CD4-positive, alpha-beta T cell (primary cell): ENCODE measurements around the gene SREBF2. TPM values are rescaled to one million over a fixed set of nuclear protein-coding genes. Genes with fewer than 3 reads are reported as not detected.
A peak's percentile ranks its signal among the peaks of the same experiment; 100 is the strongest.

Experiments
- ATAC-seq: fragments of 200-7000 bp; cut with Tn5 transposase; one replicate; pipeline ENCODE4 v1.10.0; 2022; ENCODE audit warnings: mild to moderate bottlenecking; ENCODE audit not compliant: poor library complexity
- CTCF ChIA-PET: fragments of 350-600 bp; sonication (Branson Sonifier 250); formaldehyde crosslinking; loops from one replicate; lab custom pipeline; 2021; ENCODE audit warnings: antibody characterized with exemption, inconsistent platforms; lab: Charles Lee
- POLR2A ChIA-PET: fragments of 350-600 bp; sonication (Branson Sonifier 250); formaldehyde crosslinking; loops from one replicate; lab custom pipeline; 2021; ENCODE audit warnings: antibody characterized with exemption, inconsistent platforms; lab: Charles Lee
- DNase-seq, 14 experiments: peaks; one replicate each; pipeline ENCODE4 v3.0.0-alpha.2; 2013 to 2020; ENCODE audit warnings: mixed read lengths in 2 of 14
- H3K27ac ChIP-seq, 2 donors: one replicate each; pipeline versions ENCODE4 v1.5.1 to v1.7.0; 2013; ENCODE audit warnings: low read length in 2 of 2, low read depth in 1 of 2, mild to moderate bottlenecking in 1 of 2
- H3K27me3 ChIP-seq, 2 experiments: 1 replicate in 1 of 2; 2 replicates in 1 of 2; pipeline versions ENCODE4 v1.6.1 to v1.7.0; 2013; ENCODE audit warnings: low read length in 2 of 2, control low read depth in 1 of 2, mild to moderate bottlenecking in 1 of 2, moderate library complexity in 1 of 2; ENCODE audit not compliant: insufficient read depth in 2 of 2, control insufficient read depth in 1 of 2
- H3K36me3 ChIP-seq: one replicate; pipeline ENCODE4 v1.6.1; 2013; ENCODE audit warnings: low read length, control low read depth; ENCODE audit not compliant: insufficient read depth
- H3K4me1 ChIP-seq: one replicate; pipeline ENCODE4 v1.6.1; 2013; ENCODE audit warnings: low read length, control low read depth; ENCODE audit not compliant: insufficient read depth
- H3K4me3 ChIP-seq: one replicate; pipeline ENCODE4 v1.5.1; 2013; ENCODE audit warnings: mild to moderate bottlenecking, low read length, moderate library complexity
- H3K9me3 ChIP-seq, 2 experiments: 1 replicate in 1 of 2; 2 replicates in 1 of 2; pipeline versions ENCODE4 v1.6.1 to v1.7.0; 2013; ENCODE audit warnings: low read length in 2 of 2, mild to moderate bottlenecking in 2 of 2, control low read depth in 1 of 2, moderate library complexity in 1 of 2; ENCODE audit not compliant: control insufficient read depth in 1 of 2, insufficient read depth in 1 of 2
- H3K27ac Mint-ChIP-seq: one replicate; pipeline ENCODE4 v1.8.0; 2020; ENCODE audit warnings: mixed read lengths
- H3K27me3 Mint-ChIP-seq: one replicate; pipeline ENCODE4 v1.8.0; 2021; ENCODE audit warnings: mixed read lengths
- H3K36me3 Mint-ChIP-seq: one replicate; pipeline ENCODE4 v1.8.0; 2021; ENCODE audit warnings: low read depth, mixed read lengths
- H3K4me1 Mint-ChIP-seq: one replicate; pipeline ENCODE4 v1.8.0; 2021; ENCODE audit warnings: low read depth, mixed read lengths
- H3K4me3 Mint-ChIP-seq: one replicate; pipeline ENCODE4 v1.8.0; 2020; ENCODE audit warnings: mild to moderate bottlenecking, mixed read lengths
- H3K9me3 Mint-ChIP-seq: one replicate; pipeline ENCODE4 v1.8.0; 2020; ENCODE audit warnings: mixed read lengths
- intact Hi-C, 2 experiments: fragments of 100-400 bp; cut with DNase I in 1 of 2; cut with micrococcal nuclease in 1 of 2; formaldehyde crosslinking; loops; one replicate each; pipeline versions ENCODE4 v1.15.1 to v1.9.0; 2023 to 2025; cut with DNase I, micrococcal nuclease
- total RNA-seq, 174 experiments: library from RNA in 2 of 174; stranded (reverse) in 2 of 174; gene quantifications; one replicate each; pipeline ENCODE4 v1.2.3 and lab custom pipeline; 2021 to 2026
- TF ChIP-seq, protein P1 (sequence below): fragments of 200-600 bp; IDR thresholded peaks from one replicate; pipeline ENCODE4 v1.8.0; 2022; ENCODE audit warnings: antibody characterized with exemption, mild to moderate bottlenecking

SREBF2 gene
- total RNA-seq, 2 experiments from 2014 or later = 67.2 to 69.9 TPM

DNA sequence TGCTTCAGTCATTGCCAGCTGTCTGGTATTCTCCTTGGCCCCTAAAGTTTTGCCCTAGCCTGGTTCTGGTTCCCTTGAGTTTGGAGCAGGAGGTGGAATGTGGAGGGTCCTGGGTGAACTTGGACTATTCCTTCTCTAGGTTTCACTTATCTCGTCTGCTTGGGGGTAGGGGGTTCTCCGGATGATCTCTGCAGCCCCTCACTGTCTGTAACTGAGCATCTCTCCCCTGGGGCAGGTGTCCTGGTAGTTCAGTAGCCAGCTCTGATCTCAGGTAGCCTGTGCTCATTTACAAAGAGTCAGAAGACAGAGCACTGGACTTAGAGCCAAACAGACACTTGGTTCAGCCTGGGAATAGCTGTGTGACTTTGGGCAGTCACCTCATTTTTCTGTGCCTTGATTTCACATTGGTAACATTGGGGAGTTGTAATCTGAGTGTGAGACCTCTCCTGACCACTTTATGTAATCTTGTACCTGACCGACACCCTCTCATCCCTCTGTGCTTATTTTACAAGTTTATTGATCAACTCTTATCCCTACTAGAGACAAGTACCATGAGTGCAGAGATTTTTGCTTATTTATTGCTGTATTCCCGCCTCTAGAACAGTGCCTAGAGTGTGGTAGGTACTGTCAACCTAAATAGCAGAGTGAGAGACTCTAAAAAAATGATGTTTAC, 31.6 kb upstream of the SREBF2 start:
- DNase-seq = peak in 1 of 14 experiments; percentile 18
- Histone ChIP-seq H3K27me3 (no peaks in the 10 kb centered on the region), H3K4me1 (peaks cover 36% of the 10 kb centered on the region), H3K36me3 (peaks cover 3% of the 10 kb centered on the region), H3K27ac (peak overlapping the region; percentile 77 to 87), H3K4me3 (peak overlapping the region; percentile 80), H3K9me3 (no peaks in the 10 kb centered on the region)
- Mint-ChIP-seq H3K27me3 (no peaks in the 10 kb centered on the region), H3K36me3 (peaks cover 24% of the 10 kb centered on the region), H3K4me1 (peaks cover 40% of the 10 kb centered on the region), H3K27ac (peak overlapping the region; percentile 100), H3K9me3 (no peaks in the 10 kb centered on the region), H3K4me3 (peak overlapping the region; percentile 98)
- ChIA-PET POLR2A (interaction anchor here (0.7 to 5.7 kb wide), 26 partner anchors 16 to 983 kb away, joined by 3 to 472 read pairs (median 8); partner anchors contain the start of genes ACO2, CENPM, MEI1 and PHF5A), CTCF (interaction anchor here (1.5 to 2.6 kb wide), 4 partner anchors 20 to 104 kb away, joined by 5 to 24 read pairs (median 12); no protein-coding TSS in a partner anchor)
- TF ChIP-seq, protein P1, sequence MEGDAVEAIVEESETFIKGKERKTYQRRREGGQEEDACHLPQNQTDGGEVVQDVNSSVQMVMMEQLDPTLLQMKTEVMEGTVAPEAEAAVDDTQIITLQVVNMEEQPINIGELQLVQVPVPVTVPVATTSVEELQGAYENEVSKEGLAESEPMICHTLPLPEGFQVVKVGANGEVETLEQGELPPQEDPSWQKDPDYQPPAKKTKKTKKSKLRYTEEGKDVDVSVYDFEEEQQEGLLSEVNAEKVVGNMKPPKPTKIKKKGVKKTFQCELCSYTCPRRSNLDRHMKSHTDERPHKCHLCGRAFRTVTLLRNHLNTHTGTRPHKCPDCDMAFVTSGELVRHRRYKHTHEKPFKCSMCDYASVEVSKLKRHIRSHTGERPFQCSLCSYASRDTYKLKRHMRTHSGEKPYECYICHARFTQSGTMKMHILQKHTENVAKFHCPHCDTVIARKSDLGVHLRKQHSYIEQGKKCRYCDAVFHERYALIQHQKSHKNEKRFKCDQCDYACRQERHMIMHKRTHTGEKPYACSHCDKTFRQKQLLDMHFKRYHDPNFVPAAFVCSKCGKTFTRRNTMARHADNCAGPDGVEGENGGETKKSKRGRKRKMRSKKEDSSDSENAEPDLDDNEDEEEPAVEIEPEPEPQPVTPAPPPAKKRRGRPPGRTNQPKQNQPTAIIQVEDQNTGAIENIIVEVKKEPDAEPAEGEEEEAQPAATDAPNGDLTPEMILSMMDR = no peak
- intact Hi-C loops = loop anchor here (2.0 to 5.0 kb wide), 3 partner anchors 54 to 104 kb away; partner anchors contain the start of gene MEI1 (in 1 of the 2)
- ATAC-seq = no peak

DNA sequence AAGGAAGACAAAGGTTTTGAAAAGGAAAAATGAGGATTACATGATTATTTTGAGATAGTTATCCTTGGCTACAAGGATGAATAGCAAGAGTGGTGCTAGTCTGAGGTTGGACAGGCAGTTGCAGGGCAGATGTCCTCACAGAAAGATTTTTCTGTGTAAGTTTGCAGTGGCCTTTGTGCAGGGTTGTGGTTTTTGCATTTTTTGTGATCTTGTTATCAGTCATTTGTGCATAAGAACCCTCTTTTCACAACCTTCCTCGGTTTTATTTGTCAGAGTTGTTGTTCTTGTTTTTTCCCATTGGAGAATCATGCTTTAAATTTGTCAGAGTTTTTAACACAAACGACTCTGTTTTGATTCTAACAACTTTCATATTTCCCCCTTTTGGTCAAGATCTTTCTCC, 31.0 kb upstream of the SREBF2 start:
- Histone ChIP-seq H3K9me3 (no peaks in the 10 kb centered on the region), H3K36me3 (no peaks in the 10 kb centered on the region), H3K27ac (no peak overlapping the region), H3K4me1 (peaks cover 36% of the 10 kb centered on the region), H3K27me3 (no peaks in the 10 kb centered on the region), H3K4me3 (peak overlapping the region; percentile 80)
- intact Hi-C loops = loop anchor here (2.0 to 5.0 kb wide), 3 partner anchors 55 to 105 kb away; partner anchors contain the start of gene MEI1 (in 1 of the 2)
- H3K9me3 Mint-ChIP-seq = no peaks in the 10 kb centered on the region
- DNase-seq (no peak), ATAC-seq (no peak)
- H3K27ac Mint-ChIP-seq = peak overlapping the region; percentile 100
- ChIA-PET CTCF (interaction anchor here (1.5 to 2.4 kb wide), 2 partner anchors 55 to 104 kb away, joined by 8 to 16 read pairs; no protein-coding TSS in a partner anchor), POLR2A (interaction anchor here (3.1 to 5.7 kb wide), 4 partner anchors 16 to 138 kb away, joined by 39 to 472 read pairs (median 74); partner anchors contain the start of genes SNU13 and SREBF2)
- TF ChIP-seq, protein P1 = no peak
- peaks cover 24% of the 10 kb centered on the region for H3K36me3 Mint-ChIP-seq
- H3K4me1 Mint-ChIP-seq = peaks cover 40% of the 10 kb centered on the region
- H3K27me3 Mint-ChIP-seq = no peaks in the 10 kb centered on the region
- peak overlapping the region; percentile 98 for H3K4me3 Mint-ChIP-seq

DNA sequence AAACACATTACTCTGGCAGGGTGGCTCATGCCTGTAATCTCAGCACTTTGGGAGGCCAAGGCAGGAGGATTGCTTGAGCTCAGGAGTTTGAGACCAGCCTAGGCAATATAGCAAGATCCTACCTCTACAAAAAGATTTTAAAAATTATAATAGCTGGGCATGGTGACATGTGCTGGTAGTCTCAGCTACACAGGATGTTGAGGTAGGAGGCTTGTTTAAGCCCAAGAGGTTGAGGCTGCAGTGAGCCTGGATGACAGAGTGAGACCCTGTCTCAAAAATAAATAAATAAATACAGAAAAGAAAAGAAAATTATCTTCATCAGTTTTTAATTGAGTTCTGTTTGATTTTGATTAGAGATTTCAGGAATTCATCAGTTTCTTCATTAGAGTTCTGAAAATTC, 27.3 kb upstream of the SREBF2 start:
- no peak overlapping the region for H3K27ac ChIP-seq
- H3K4me1 ChIP-seq = peaks cover 26% of the 10 kb centered on the region
- H3K36me3 Mint-ChIP-seq = peaks cover 28% of the 10 kb centered on the region
- ATAC-seq = no peak
- DNase-seq = no peak
- peak overlapping the region; percentile 15 for H3K4me3 Mint-ChIP-seq
- intact Hi-C loops = no loop called here
- ChIA-PET CTCF (no interaction called here), POLR2A (interaction anchor here (0.6 kb wide), 1 partner anchor 24 kb away, joined by 4 read pairs; no protein-coding TSS in a partner anchor)
- no peak overlapping the region for H3K4me3 ChIP-seq
- H3K9me3 Mint-ChIP-seq = no peaks in the 10 kb centered on the region
- H3K4me1 Mint-ChIP-seq = peaks cover 27% of the 10 kb centered on the region
- no peak overlapping the region for H3K27ac Mint-ChIP-seq
- no peaks in the 10 kb centered on the region for H3K27me3 ChIP-seq
- H3K27me3 Mint-ChIP-seq = no peaks in the 10 kb centered on the region
- no peaks in the 10 kb centered on the region for H3K9me3 ChIP-seq
- H3K36me3 ChIP-seq = peaks cover 17% of the 10 kb centered on the region
- TF ChIP-seq, protein P1 = no peak
